ENCODE results near the gene TBPL2.

DNA sequence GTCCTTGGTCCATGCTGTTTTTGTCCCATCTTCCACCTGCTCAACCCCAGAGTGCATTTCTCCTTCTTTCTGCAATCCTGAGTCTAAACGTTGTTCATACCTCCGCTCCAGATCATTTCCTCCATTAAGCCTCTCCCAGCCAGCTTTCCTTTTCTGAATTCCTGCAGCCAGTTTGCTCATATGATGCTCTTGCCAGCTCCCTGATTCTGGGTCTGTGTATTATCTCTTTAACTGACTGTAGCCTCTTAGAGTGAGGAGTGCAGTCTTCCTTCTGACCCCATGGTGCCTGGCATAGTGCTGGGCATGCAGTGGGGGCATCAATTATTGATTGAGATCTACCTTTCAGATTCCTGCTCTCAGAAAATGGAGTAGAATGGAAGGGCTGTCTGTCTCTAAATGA, 11.5 kb upstream of the TBPL2 start:
- TF ChIP-seq EZH2 (IDR thresholded peaks at IDR 0.05; ENCODE audit: insufficient read depth, poor library complexity, severe bottlenecking) (no peak), EZH2phosphoT487 (IDR thresholded peaks at IDR 0.05; ENCODE audit: insufficient read depth, low read depth) (no peak)

All from GM23248 (cell line).